Stimulated activated CD4-positive, alpha-beta T cell treated with anti-CD3 and anti-CD28 coated beads, Interleukin-1b, Interleukin-23, amount 100 ng/mL, for 4 hours (primary cell): ENCODE data around the gene PFN1.
"Not testable (repeated sequence)": the region's sequence is repeated elsewhere in the genome, so short reads cannot be mapped to it uniquely, and the experiment has no call there.

Experiments
- DNase-seq, 2 donors: peaks; one replicate each; pipeline ENCODE4 v3.0.0-alpha.2; 2020; ENCODE audit warnings: low read depth in 2 of 2

The PFN1 gene

GRCh38 chr17:4921320-4921719, 27.0 kb downstream of the PFN1 start:
- no peak for DNase-seq

GRCh38 chr17:4920351-4921048, 27.8 kb downstream of the PFN1 start:
- DNase-seq: no peak

GRCh38 chr17:4919511-4920047, 28.8 kb downstream of the PFN1 start:
- no peak for DNase-seq

GRCh38 chr17:4914551-4914950, 33.8 kb downstream of the PFN1 start:
- not testable (repeated sequence) for DNase-seq

- no peak for DNase-seq
These were observed 34.3 kb downstream of the PFN1 start for GRCh38 chr17:4913994-4914393.

GRCh38 chr17:4908711-4909496, 39.4 kb downstream of the PFN1 start:
- DNase-seq: peak; percentile 50 to 57

- DNase-seq: no peak
These were observed 40.0 kb downstream of the PFN1 start for GRCh38 chr17:4908301-4908700.

GRCh38 chr17:4906642-4907041, 41.7 kb downstream of the PFN1 start:
- DNase-seq: not testable (repeated sequence)

- peak; percentile 45 to 68 for DNase-seq
These were observed 45.1 kb downstream of the PFN1 start, which contains the start of gene CHRNE for GRCh38 chr17:4903051-4903818. CHRNE (minus strand) TSS chr17:4903098; CDS start chr17:4903063, 35 bp downstream.

GRCh38 chr17:4902540-4902939, 45.8 kb downstream of the PFN1 start:
- no peak for DNase-seq

- no peak for DNase-seq
These were observed 46.5 kb downstream of the PFN1 start for GRCh38 chr17:4901648-4902344.

GRCh38 chr17:4901108-4901647, 47.2 kb downstream of the PFN1 start:
- no peak for DNase-seq

GRCh38 chr17:4900231-4901107, 47.9 kb downstream of the PFN1 start:
- peak in 1 of 2 donors; percentile 34 for DNase-seq

- peak; percentile 96 to 97 for DNase-seq
These were observed 48.7 kb downstream of the PFN1 start, which contains the start of gene C17orf107 for GRCh38 chr17:4899341-4900230. C17orf107 (plus strand) TSS chr17:4899536; CDS start chr17:4899763, 227 bp downstream.

GRCh38 chr17:4898927-4899326, 49.4 kb downstream of the PFN1 start:
- DNase-seq: no peak

- DNase-seq: no peak
These were observed 50.0 kb downstream of the PFN1 start for GRCh38 chr17:4898351-4898750.

- DNase-seq: no peak
These were observed 50.5 kb downstream of the PFN1 start for GRCh38 chr17:4897785-4898184.

GRCh38 chr17:4897198-4897687, 51.1 kb downstream of the PFN1 start:
- no peak for DNase-seq
